H9 (cell line): ENCODE measurements around the gene TAF10. TPM values are rescaled to one million over a fixed set of nuclear protein-coding genes. Genes with fewer than 3 reads are reported as not detected.

Source experiments
- DNase-seq: peaks from one replicate; pipeline ENCODE4 v3.0.0-alpha.2; 2017
- H2AFZ ChIP-seq: one replicate; pipeline ENCODE4 v1.6.1; 2013; ENCODE audit warnings: mild to moderate bottlenecking, low read length, control low read depth, moderate library complexity
- H2AK5ac ChIP-seq: 2 replicates; pipeline ENCODE4 v1.6.1; 2013; ENCODE audit warnings: low read length, control low read depth, mixed read lengths; ENCODE audit not compliant: insufficient read length
- H2BK120ac ChIP-seq: one replicate; pipeline ENCODE4 v1.6.1; 2013; ENCODE audit warnings: low read depth, mild to moderate bottlenecking, low read length, control low read depth, inconsistent platforms; ENCODE audit not compliant: poor library complexity, severe bottlenecking
- H2BK12ac ChIP-seq: 2 replicates; pipeline ENCODE4 v1.6.1; 2013; ENCODE audit warnings: low read length, control low read depth, mixed read lengths, low read depth; ENCODE audit not compliant: insufficient read length
- H2BK15ac ChIP-seq: 2 replicates; pipeline ENCODE4 v1.6.1; 2013; ENCODE audit warnings: low read depth, low read length, control low read depth
- H2BK20ac ChIP-seq: one replicate; pipeline ENCODE4 v1.6.1; 2013; ENCODE audit warnings: low read depth, mild to moderate bottlenecking, low read length, control low read depth, inconsistent platforms; ENCODE audit not compliant: poor library complexity, severe bottlenecking
- H2BK5ac ChIP-seq: 2 replicates; pipeline ENCODE4 v1.6.1; 2013; ENCODE audit warnings: low read length, control low read depth, mixed read lengths; ENCODE audit not compliant: insufficient read length
- H3K14ac ChIP-seq: 2 replicates; pipeline ENCODE4 v1.6.1; 2013; ENCODE audit warnings: low read length, control low read depth; ENCODE audit not compliant: insufficient read depth
- H3K18ac ChIP-seq: 2 replicates; pipeline ENCODE4 v1.6.1; 2013; ENCODE audit warnings: low read depth, mild to moderate bottlenecking, mixed read lengths, low read length, control low read depth; ENCODE audit not compliant: insufficient read length
- H3K23ac ChIP-seq: 2 replicates; pipeline ENCODE4 v1.6.1; 2013; ENCODE audit warnings: low read length, control low read depth, mixed read lengths, low read depth; ENCODE audit not compliant: insufficient read length
- H3K23me2 ChIP-seq: 2 replicates; pipeline ENCODE4 v1.6.1; 2013; ENCODE audit warnings: low read depth, mild to moderate bottlenecking, mixed read lengths, low read length, control low read depth; ENCODE audit not compliant: insufficient read length, poor library complexity, severe bottlenecking
- H3K27ac ChIP-seq: 2 replicates; pipeline ENCODE4 v1.5.1; 2013; ENCODE audit warnings: low read length, control low read depth, mixed read lengths, low read depth; ENCODE audit not compliant: insufficient read length
- H3K27me3 ChIP-seq: 2 replicates; pipeline ENCODE4 v1.6.1; 2013; ENCODE audit warnings: low read length, control low read depth, inconsistent platforms; ENCODE audit not compliant: insufficient read depth
- H3K4ac ChIP-seq: 2 replicates; pipeline ENCODE4 v1.6.1; 2013; ENCODE audit warnings: low read depth, mild to moderate bottlenecking, control low read depth, inconsistent platforms, low read length, moderate library complexity
- H3K4me1 ChIP-seq: 2 replicates; pipeline ENCODE4 v1.6.1; 2013; ENCODE audit warnings: low read length, control low read depth, inconsistent platforms; ENCODE audit not compliant: insufficient read depth
- H3K4me2 ChIP-seq: 2 replicates; pipeline ENCODE4 v1.6.1; 2013; ENCODE audit warnings: low read length, control low read depth, mixed read lengths; ENCODE audit not compliant: insufficient read length, insufficient read depth
- H3K56ac ChIP-seq: 2 replicates; pipeline ENCODE4 v1.6.1; 2013; ENCODE audit warnings: low read depth, mild to moderate bottlenecking, mixed read lengths, low read length, control low read depth; ENCODE audit not compliant: insufficient read length
- H3K79me1 ChIP-seq: 2 replicates; pipeline ENCODE4 v1.6.1; 2013; ENCODE audit warnings: low read depth, mild to moderate bottlenecking, moderate library complexity, low read length, control low read depth, inconsistent platforms; ENCODE audit not compliant: insufficient read depth, poor library complexity, severe bottlenecking
- H3K79me2 ChIP-seq: 2 replicates; pipeline ENCODE4 v1.6.1; 2013; ENCODE audit warnings: low read length, control low read depth, inconsistent platforms; ENCODE audit not compliant: insufficient read depth
- H3K9ac ChIP-seq: 2 replicates; pipeline ENCODE4 v1.6.1; 2013; ENCODE audit warnings: low read length, control low read depth, mixed read lengths; ENCODE audit not compliant: insufficient read length; ENCODE audit errors: extremely low read depth
- H3K9me3 ChIP-seq: one replicate; pipeline ENCODE4 v1.6.1; 2013; ENCODE audit warnings: low read depth, low read length, inconsistent platforms; ENCODE audit not compliant: control insufficient read depth
- H3T11ph ChIP-seq: one replicate; pipeline ENCODE4 v1.6.1; 2013; ENCODE audit warnings: mild to moderate bottlenecking, low read length, control low read depth, inconsistent platforms
- H4K20me1 ChIP-seq: one replicate; pipeline ENCODE4 v1.6.1; 2013; ENCODE audit not compliant: control insufficient read depth, insufficient read length, insufficient read depth
- H4K5ac ChIP-seq: 2 replicates; pipeline ENCODE4 v1.6.1; 2013; ENCODE audit warnings: low read depth, mild to moderate bottlenecking, mixed read lengths, low read length, control low read depth; ENCODE audit not compliant: insufficient read length
- H4K8ac ChIP-seq: replicated peaks from 2 replicates; pipeline ENCODE4 v1.6.1; 2013; ENCODE audit warnings: low read length, control low read depth, mixed read lengths, low read depth; ENCODE audit not compliant: insufficient read length
- H4K91ac ChIP-seq: 2 replicates; pipeline ENCODE4 v1.6.1; 2013; ENCODE audit warnings: low read depth, mild to moderate bottlenecking, moderate library complexity, mixed read lengths, low read length, control low read depth; ENCODE audit not compliant: insufficient read length
- H3K27ac Mint-ChIP-seq, 3 experiments: 2 replicates in 2 of 3; 3 replicates in 1 of 3; pipeline ENCODE4 v1.8.0; 2020 to 2021; ENCODE audit warnings: mixed read lengths in 3 of 3, mild to moderate bottlenecking in 1 of 3, moderate library complexity in 1 of 3
- H3K27me3 Mint-ChIP-seq: 2 replicates; pipeline ENCODE4 v1.8.0; 2021; ENCODE audit warnings: low read depth, mild to moderate bottlenecking, moderate library complexity, mixed read lengths
- H3K36me3 Mint-ChIP-seq, 3 experiments: 2 replicates in 2 of 3; 3 replicates in 1 of 3; pipeline ENCODE4 v1.8.0; 2020 to 2021; ENCODE audit warnings: low read depth in 3 of 3, mixed read lengths in 3 of 3; ENCODE audit not compliant: insufficient read depth in 1 of 3
- H3K4me1 Mint-ChIP-seq, 2 experiments: 2 replicates each; pipeline ENCODE4 v1.8.0; 2020; ENCODE audit warnings: mixed read lengths in 2 of 2
- H3K4me3 Mint-ChIP-seq, 2 experiments: 2 replicates in 1 of 2; 3 replicates in 1 of 2; pipeline ENCODE4 v1.8.0; 2020 to 2021; ENCODE audit warnings: mild to moderate bottlenecking in 2 of 2, mixed read lengths in 2 of 2, moderate library complexity in 1 of 2
- H3K9me3 Mint-ChIP-seq, 2 experiments: 2 replicates in 1 of 2; 3 replicates in 1 of 2; pipeline ENCODE4 v1.8.0; 2020; ENCODE audit warnings: mild to moderate bottlenecking in 2 of 2, mixed read lengths in 2 of 2, moderate library complexity in 1 of 2
- WGBS: extraction: QIAGEN DNeasy Blood & Tissue Kit; methylation state at CpG from one replicate; pipeline ENCODE4 v1.1.7; 2013; ENCODE audit warnings: missing lambda C conversion rate, low lambda C conversion rate, mixed read lengths; ENCODE audit not compliant: insufficient read length; ENCODE audit errors: extremely low coverage; 5-methylcytosine and 5-hydroxymethylcytosine counted together
- total RNA-seq: library from RNA; stranded (reverse); gene quantifications from 2 replicates; pipeline ENCODE4 v1.2.1, GENCODE V29; 2021
- TF ChIP-seq, protein P1 (sequence below): fragments of 200-600 bp; sonication (generic); conservative IDR thresholded peaks from 3 replicates; pipeline ENCODE4 v1.8.0; 2021; ENCODE audit warnings: antibody characterized with exemption, mild to moderate bottlenecking

The TAF10 gene
- total RNA-seq, 1 experiment from 2014 or later = 198 TPM

DNA sequence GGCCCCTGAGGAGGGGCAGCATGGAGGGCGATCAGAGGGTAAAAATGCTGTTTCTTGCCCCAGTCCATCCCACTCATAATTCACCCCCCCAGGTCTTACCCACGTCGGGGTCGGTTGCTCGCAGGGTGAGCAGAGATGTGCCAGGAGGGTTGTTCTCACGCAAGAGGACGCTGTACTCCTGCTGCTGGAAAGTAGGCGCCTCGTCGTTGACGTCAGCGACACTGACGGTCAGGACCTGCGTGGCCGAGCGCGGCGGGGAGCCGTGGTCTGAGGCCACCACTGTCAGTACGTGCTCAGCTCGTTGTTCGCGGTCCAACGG is 17.5 kb upstream of the TAF10 start:
- no peaks in the 10 kb centered on the region for H3K79me1 ChIP-seq
- H3K23ac ChIP-seq = no peak overlapping the region
- H3K27me3 Mint-ChIP-seq = peaks cover 49% of the 10 kb centered on the region
- WGBS = no CpG with 5 or more reads among the region's 24 CpGs
- no peaks in the 10 kb centered on the region for H3K4me1 ChIP-seq
- peaks cover 3% of the 10 kb centered on the region in 2 experiments; a peak in 2 of 4 replicates for H3K4me1 Mint-ChIP-seq
- no peaks in the 10 kb centered on the region for H4K20me1 ChIP-seq
- no peak overlapping the region for H4K91ac ChIP-seq
- no peak overlapping the region for H3K56ac ChIP-seq
- H3K79me2 ChIP-seq = no peaks in the 10 kb centered on the region
- no peak overlapping the region for H2AK5ac ChIP-seq
- no peak overlapping the region for H2AFZ ChIP-seq
- H4K8ac ChIP-seq = no peak overlapping the region
- no peak overlapping the region for H4K5ac ChIP-seq
- H3K27ac ChIP-seq = no peak overlapping the region
- H3K14ac ChIP-seq = no peak overlapping the region
- H3K36me3 Mint-ChIP-seq = peaks cover 2 to 32% (median 17%) of the 10 kb centered on the region in 3 experiments
- no peak overlapping the region for H2BK5ac ChIP-seq
- no peak overlapping the region for H2BK15ac ChIP-seq
- H2BK12ac ChIP-seq = no peak overlapping the region
- TF ChIP-seq, protein P1, sequence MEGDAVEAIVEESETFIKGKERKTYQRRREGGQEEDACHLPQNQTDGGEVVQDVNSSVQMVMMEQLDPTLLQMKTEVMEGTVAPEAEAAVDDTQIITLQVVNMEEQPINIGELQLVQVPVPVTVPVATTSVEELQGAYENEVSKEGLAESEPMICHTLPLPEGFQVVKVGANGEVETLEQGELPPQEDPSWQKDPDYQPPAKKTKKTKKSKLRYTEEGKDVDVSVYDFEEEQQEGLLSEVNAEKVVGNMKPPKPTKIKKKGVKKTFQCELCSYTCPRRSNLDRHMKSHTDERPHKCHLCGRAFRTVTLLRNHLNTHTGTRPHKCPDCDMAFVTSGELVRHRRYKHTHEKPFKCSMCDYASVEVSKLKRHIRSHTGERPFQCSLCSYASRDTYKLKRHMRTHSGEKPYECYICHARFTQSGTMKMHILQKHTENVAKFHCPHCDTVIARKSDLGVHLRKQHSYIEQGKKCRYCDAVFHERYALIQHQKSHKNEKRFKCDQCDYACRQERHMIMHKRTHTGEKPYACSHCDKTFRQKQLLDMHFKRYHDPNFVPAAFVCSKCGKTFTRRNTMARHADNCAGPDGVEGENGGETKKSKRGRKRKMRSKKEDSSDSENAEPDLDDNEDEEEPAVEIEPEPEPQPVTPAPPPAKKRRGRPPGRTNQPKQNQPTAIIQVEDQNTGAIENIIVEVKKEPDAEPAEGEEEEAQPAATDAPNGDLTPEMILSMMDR = no peak
- H2BK120ac ChIP-seq = no peak overlapping the region
- no peaks in the 10 kb centered on the region for H3K9me3 Mint-ChIP-seq
- no peak for DNase-seq
- no peak overlapping the region for H3K4ac ChIP-seq
- H2BK20ac ChIP-seq = no peak overlapping the region
- H3K9ac ChIP-seq = no peak overlapping the region
- H3K4me2 ChIP-seq = no peak overlapping the region
- H3K9me3 ChIP-seq = no peaks in the 10 kb centered on the region
- H3K27ac Mint-ChIP-seq = no peak overlapping the region
- peaks cover 18% of the 10 kb centered on the region; the same call in 1 of the 2 replicates for H3K27me3 ChIP-seq
- no peak overlapping the region for H3T11ph ChIP-seq
- no peak overlapping the region for H3K18ac ChIP-seq
- H3K4me3 Mint-ChIP-seq = peak overlapping the region; percentile 48 to 71
- H3K23me2 ChIP-seq = peaks cover 9% of the 10 kb centered on the region
